Stimulated activated naive CD8-positive, alpha-beta T cell treated with anti-CD3 and anti-CD28 coated beads, Interleukin-15, Interleukin-2, amounts not matched to agents 100 ng/mL and 50 ng/mL, for 24 hours (primary cell): ENCODE measurements around the gene STRA6.
A peak's percentile ranks its signal among the peaks of the same experiment; 100 is the strongest.

Source experiments
- H3K27ac Mint-ChIP-seq: one replicate; pipeline ENCODE4 v1.8.0; 2021; ENCODE audit warnings: mild to moderate bottlenecking, mixed read lengths
- H3K27me3 Mint-ChIP-seq: one replicate; pipeline ENCODE4 v1.8.0; 2021; ENCODE audit warnings: mixed read lengths
- H3K36me3 Mint-ChIP-seq: one replicate; pipeline ENCODE4 v1.8.0; 2021; ENCODE audit warnings: low read depth, mixed read lengths
- H3K4me1 Mint-ChIP-seq: one replicate; pipeline ENCODE4 v1.8.0; 2021; ENCODE audit warnings: low read depth, mixed read lengths
- H3K4me3 Mint-ChIP-seq: one replicate; pipeline ENCODE4 v1.8.0; 2021; ENCODE audit warnings: mild to moderate bottlenecking, mixed read lengths
- H3K9me3 Mint-ChIP-seq: one replicate; pipeline ENCODE4 v1.8.0; 2021; ENCODE audit warnings: mixed read lengths

The STRA6 gene

GRCh38 chr15:74156678-74157411 lies 45.7 kb downstream of the STRA6 start:
- Mint-ChIP-seq H3K27ac (no peak overlapping the region), H3K4me3 (no peak overlapping the region)

GRCh38 chr15:74155766-74156417 lies 46.7 kb downstream of the STRA6 start:
- peaks cover 20% of the 10 kb centered on the region for H3K4me1 Mint-ChIP-seq
- H3K27me3 Mint-ChIP-seq, result peaks cover 22% of the 10 kb centered on the region
- no peak overlapping the region for H3K27ac Mint-ChIP-seq
- no peaks in the 10 kb centered on the region for H3K36me3 Mint-ChIP-seq
- H3K9me3 Mint-ChIP-seq, result no peaks in the 10 kb centered on the region
- H3K4me3 Mint-ChIP-seq, result no peak overlapping the region

More at GRCh38 chr15:74156678-74157411, 45.7 kb downstream of the STRA6 start:
- Mint-ChIP-seq H3K9me3 (no peaks in the 10 kb centered on the region), H3K4me1 (peaks cover 20% of the 10 kb centered on the region), H3K27me3 (peaks cover 21% of the 10 kb centered on the region), H3K36me3 (no peaks in the 10 kb centered on the region)

- H3K27me3 Mint-ChIP-seq, result peaks cover 45% of the 10 kb centered on the region
- H3K9me3 Mint-ChIP-seq, result no peaks in the 10 kb centered on the region
- no peak overlapping the region for H3K27ac Mint-ChIP-seq
Observed at GRCh38 chr15:74147051-74147450, 55.5 kb downstream of the STRA6 start.

GRCh38 chr15:74146277-74146800 lies 56.2 kb downstream of the STRA6 start:
- H3K27ac Mint-ChIP-seq, result no peak overlapping the region
- H3K4me1 Mint-ChIP-seq, result no peaks in the 10 kb centered on the region
- no peaks in the 10 kb centered on the region for H3K9me3 Mint-ChIP-seq
- H3K4me3 Mint-ChIP-seq, result no peak overlapping the region
- H3K27me3 Mint-ChIP-seq, result peaks cover 45% of the 10 kb centered on the region
- H3K36me3 Mint-ChIP-seq, result no peaks in the 10 kb centered on the region

More at GRCh38 chr15:74147051-74147450, 55.5 kb downstream of the STRA6 start:
- H3K4me3 Mint-ChIP-seq, result no peak overlapping the region
- H3K36me3 Mint-ChIP-seq, result no peaks in the 10 kb centered on the region
- no peaks in the 10 kb centered on the region for H3K4me1 Mint-ChIP-seq

- H3K27me3 Mint-ChIP-seq, result peaks cover 59% of the 10 kb centered on the region
- H3K36me3 Mint-ChIP-seq, result no peaks in the 10 kb centered on the region
- H3K4me1 Mint-ChIP-seq, result no peaks in the 10 kb centered on the region
Observed at GRCh38 chr15:74144153-74144775, 58.3 kb downstream of the STRA6 start.

GRCh38 chr15:74141591-74141990 lies 61.0 kb downstream of the STRA6 start:
- no peaks in the 10 kb centered on the region for H3K9me3 Mint-ChIP-seq
- peaks cover 7% of the 10 kb centered on the region for H3K4me1 Mint-ChIP-seq
- H3K4me3 Mint-ChIP-seq, result no peak overlapping the region
- H3K27me3 Mint-ChIP-seq, result peaks cover 62% of the 10 kb centered on the region
- H3K27ac Mint-ChIP-seq, result no peak overlapping the region
- no peaks in the 10 kb centered on the region for H3K36me3 Mint-ChIP-seq

More at GRCh38 chr15:74144153-74144775, 58.3 kb downstream of the STRA6 start:
- Mint-ChIP-seq H3K9me3 (no peaks in the 10 kb centered on the region), H3K4me3 (no peak overlapping the region), H3K27ac (no peak overlapping the region)

GRCh38 chr15:74138642-74139041 lies 63.9 kb downstream of the STRA6 start:
- Mint-ChIP-seq H3K4me1 (peaks cover 23% of the 10 kb centered on the region), H3K36me3 (no peaks in the 10 kb centered on the region), H3K27me3 (peaks cover 70% of the 10 kb centered on the region), H3K9me3 (no peaks in the 10 kb centered on the region), H3K4me3 (no peak overlapping the region), H3K27ac (no peak overlapping the region)

- Mint-ChIP-seq H3K4me3 (no peak overlapping the region), H3K9me3 (no peaks in the 10 kb centered on the region), H3K27me3 (peaks cover 77% of the 10 kb centered on the region), H3K4me1 (peaks cover 23% of the 10 kb centered on the region), H3K27ac (no peak overlapping the region), H3K36me3 (no peaks in the 10 kb centered on the region)
Observed at GRCh38 chr15:74137537-74137894, 65.1 kb downstream of the STRA6 start.

- H3K27ac Mint-ChIP-seq, result peak overlapping the region; percentile 34
- H3K27me3 Mint-ChIP-seq, result peaks cover 80% of the 10 kb centered on the region
- peaks cover 27% of the 10 kb centered on the region for H3K4me1 Mint-ChIP-seq
Observed at GRCh38 chr15:74136814-74137536, 65.6 kb downstream of the STRA6 start.

GRCh38 chr15:74136540-74136813 lies 66.1 kb downstream of the STRA6 start:
- Mint-ChIP-seq H3K27ac (no peak overlapping the region), H3K4me3 (peak overlapping the region; percentile 67), H3K4me1 (peaks cover 29% of the 10 kb centered on the region), H3K9me3 (no peaks in the 10 kb centered on the region), H3K36me3 (no peaks in the 10 kb centered on the region), H3K27me3 (peaks cover 85% of the 10 kb centered on the region)

More at GRCh38 chr15:74136814-74137536, 65.6 kb downstream of the STRA6 start:
- no peaks in the 10 kb centered on the region for H3K9me3 Mint-ChIP-seq
- H3K36me3 Mint-ChIP-seq, result no peaks in the 10 kb centered on the region
- H3K4me3 Mint-ChIP-seq, result peak overlapping the region; percentile 67

GRCh38 chr15:74135041-74135565 lies 67.5 kb downstream of the STRA6 start:
- Mint-ChIP-seq H3K27ac (peak overlapping the region; percentile 59), H3K27me3 (peaks cover 88% of the 10 kb centered on the region)

GRCh38 chr15:74134387-74135027 lies 68.1 kb downstream of the STRA6 start:
- Mint-ChIP-seq H3K4me1 (peaks cover 39% of the 10 kb centered on the region), H3K9me3 (no peaks in the 10 kb centered on the region), H3K27me3 (peaks cover 88% of the 10 kb centered on the region)

More at GRCh38 chr15:74135041-74135565, 67.5 kb downstream of the STRA6 start:
- Mint-ChIP-seq H3K36me3 (no peaks in the 10 kb centered on the region), H3K4me1 (peaks cover 35% of the 10 kb centered on the region), H3K9me3 (no peaks in the 10 kb centered on the region), H3K4me3 (peak overlapping the region; percentile 42)

GRCh38 chr15:74133694-74134386 lies 68.7 kb downstream of the STRA6 start:
- Mint-ChIP-seq H3K36me3 (no peaks in the 10 kb centered on the region), H3K27me3 (peaks cover 87% of the 10 kb centered on the region), H3K4me3 (no peak overlapping the region), H3K27ac (no peak overlapping the region), H3K9me3 (no peaks in the 10 kb centered on the region), H3K4me1 (peaks cover 45% of the 10 kb centered on the region)

More at GRCh38 chr15:74134387-74135027, 68.1 kb downstream of the STRA6 start:
- Mint-ChIP-seq H3K4me3 (peak overlapping the region; percentile 26), H3K27ac (no peak overlapping the region), H3K36me3 (no peaks in the 10 kb centered on the region)
